ENCODE data around the gene ARHGAP32.

The ARHGAP32 gene

DNA sequence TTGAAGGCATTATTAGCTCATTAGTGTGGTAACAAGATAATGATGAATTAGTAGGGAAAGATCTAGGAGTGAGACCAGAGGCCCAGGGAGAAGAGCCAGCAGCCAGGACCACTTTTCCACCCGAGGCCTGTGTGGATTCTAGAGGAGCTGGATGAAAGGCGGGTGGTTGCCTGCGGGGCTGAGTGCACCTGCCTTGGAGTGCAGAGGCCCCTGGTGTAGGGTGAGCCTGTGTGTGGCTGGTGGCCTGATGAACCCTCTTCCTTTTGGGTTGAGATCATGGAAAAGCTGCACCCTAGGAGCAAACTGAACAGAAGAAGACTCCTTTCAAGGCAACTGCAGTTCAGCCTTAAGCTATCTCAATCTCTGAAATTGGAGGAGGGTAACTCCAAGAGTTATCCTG lies 243.5 kb downstream of the ARHGAP32 start:
- no peak for DNase-seq

DNA sequence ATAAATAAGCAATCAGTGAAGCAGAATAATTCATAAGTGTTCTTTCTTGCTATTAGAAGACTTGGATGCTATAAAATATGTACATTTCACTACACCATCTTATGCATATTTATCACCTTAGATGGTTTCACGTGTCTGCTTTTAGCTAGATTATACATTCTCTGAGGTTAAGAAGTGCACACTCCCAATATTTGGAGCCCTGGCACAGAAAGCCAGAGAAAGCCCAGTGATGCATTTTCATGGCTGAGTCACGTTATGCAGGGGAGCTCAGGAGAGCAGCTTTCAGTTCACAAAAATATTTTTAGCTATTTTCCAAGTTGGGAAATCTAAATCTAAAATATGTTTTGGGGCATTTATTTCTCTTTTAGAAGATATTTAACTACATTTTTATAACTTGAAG lies 244.4 kb downstream of the ARHGAP32 start:
- DNase-seq, result no peak

DNA sequence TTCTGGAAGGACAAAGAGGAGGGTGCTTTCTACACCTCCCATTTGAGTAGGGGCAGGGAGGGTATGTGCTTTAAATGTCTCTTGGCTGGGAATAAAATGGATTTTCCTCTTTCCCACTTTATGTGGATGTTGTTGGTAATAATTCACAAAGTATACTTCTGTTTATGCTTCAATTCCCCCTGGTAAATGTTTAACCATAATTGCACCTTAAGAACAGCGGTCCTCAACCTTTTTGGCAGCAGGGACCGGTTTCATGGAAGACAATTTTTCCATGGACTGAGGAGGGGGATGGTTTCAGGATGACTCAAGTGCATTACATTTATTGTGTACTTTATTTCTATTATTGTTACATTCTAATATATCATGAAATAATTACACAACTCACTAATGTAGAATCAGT lies 245.5 kb downstream of the ARHGAP32 start:
- DNase-seq, result no peak

DNA sequence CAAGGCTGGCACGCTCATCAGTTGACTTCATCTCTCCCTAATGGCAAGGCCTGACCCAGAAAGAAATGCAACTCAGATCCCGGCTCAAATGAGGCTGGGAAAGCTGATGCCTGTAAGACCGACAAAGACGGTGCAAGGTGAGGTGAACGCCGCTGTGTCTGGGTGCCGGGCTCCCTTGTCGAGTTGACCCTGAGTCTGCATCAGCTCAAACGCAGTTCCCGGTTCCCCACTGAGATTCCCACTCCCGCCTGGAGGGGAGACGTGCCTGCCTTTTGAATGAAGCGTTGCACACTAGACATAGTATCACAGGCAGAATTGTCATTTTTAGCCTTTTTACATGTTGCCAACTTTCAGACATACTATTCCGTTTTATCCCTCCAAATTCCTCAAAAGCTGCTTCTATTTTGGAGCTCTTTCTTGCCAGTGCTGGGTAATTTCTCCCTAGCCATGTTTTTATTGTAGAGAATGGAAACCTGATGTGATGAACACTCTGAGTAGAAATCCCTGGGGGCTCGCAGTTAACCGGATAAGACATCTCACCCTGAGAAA lies 248.6 kb downstream of the ARHGAP32 start:
- no peak for DNase-seq

DNA sequence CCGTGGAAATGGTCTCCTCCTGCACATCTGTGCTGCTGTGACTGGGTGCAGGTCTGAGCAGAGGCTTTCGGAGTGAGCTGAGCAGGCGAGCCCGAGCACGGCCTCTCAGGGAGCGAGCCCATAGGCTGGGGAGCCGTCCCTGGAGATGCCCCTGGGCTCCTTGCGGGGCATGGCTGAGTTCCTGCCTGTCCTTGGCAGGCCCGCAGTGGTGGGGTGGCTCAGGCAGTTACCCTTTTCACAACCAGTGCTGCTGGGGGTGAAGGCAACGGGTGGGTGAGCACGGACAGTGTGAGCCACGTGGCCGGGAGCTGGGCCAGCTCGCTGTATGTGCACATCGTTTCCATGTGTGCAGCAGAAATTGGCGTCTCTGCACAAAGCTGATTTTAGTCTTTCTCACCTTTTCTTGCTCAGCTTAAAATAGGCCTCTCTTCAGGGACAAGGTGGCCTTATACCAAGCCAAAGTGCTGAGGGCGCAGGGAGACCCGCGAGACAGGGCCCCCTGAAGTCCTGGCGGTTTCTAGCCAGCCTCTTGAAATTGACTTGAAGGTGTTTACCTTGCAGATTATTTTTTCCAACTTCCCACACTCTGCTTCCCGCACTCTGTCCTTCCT lies 249.2 kb downstream of the ARHGAP32 start, which contains the start of gene TP53AIP1:
TP53AIP1 (minus strand) TSS at position 55 of the 611 bp plus-strand sequence. CDS start 5,053 bp downstream, outside the sequence.
- no peak for DNase-seq

DNA sequence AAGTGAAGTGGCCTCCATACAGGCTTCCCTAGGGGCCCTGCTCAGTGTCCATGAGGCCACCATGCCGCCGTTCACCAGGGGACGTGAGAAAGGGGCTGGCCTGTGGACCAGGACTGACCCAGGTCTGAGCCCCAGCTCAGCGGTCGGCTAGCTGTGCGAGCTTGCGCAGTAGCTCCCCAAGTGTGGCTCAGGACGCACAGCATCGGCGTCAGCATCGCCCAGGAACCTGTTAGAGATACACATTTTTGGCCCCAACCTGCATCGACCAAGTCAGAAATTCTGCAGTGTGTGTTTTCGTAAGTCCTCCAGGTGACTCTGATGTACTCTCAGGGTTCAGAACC lies 249.9 kb downstream of the ARHGAP32 start:
- no peak for DNase-seq

DNA sequence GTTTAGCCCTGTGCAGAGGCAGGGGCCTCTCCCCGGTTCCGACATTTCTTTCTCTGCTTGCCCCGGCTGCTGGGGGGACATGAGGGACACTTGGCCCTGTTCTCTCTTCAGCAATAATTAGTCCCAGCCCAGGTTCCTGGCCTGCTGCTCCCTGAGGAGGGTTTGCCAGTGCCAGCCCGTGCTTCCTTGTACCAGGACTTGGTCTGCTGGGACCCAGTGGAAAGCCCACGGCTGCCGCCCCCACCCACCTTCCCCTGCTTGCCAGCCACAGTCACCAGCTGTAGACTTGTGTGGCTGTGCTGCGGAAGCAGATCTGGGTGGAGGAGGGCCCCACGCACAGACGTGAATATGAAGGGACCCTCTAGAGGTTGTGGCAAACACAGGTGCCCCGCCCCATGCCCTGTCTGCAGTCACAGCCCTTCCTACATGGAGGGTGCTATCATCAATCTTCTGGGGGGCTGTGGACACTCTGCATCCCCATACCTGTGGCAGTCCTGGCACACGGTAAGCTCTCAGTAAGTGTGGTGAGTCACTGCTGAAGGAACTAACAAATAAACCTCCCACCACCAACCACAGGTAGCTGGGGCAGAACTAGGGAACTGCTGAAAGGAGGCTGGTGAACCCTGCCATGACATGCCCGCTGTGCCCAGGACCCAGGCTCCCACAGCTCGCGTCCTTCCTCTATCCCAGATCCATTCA lies 250.4 kb downstream of the ARHGAP32 start:
- no peak for DNase-seq

DNA sequence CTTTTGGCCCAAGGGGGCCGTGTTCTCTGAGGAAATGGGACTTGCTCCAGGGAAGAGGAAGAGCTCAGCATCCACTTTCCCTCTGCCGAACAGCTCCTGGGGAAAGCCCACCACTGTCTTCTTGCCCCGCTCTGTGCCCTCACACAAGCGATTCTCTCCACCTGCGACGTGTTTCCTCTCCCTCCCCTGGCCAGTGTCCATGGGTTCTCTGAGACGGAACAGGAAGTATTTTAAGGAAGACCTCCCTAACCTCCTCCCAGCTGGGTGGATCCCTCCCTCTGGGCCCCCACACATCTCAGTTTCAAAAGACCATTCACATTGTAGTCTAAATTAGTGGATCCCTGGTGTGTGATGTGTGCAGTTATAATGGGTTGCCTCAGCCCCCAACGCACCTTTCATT lies 251.0 kb downstream of the ARHGAP32 start:
- DNase-seq, result no peak

DNA sequence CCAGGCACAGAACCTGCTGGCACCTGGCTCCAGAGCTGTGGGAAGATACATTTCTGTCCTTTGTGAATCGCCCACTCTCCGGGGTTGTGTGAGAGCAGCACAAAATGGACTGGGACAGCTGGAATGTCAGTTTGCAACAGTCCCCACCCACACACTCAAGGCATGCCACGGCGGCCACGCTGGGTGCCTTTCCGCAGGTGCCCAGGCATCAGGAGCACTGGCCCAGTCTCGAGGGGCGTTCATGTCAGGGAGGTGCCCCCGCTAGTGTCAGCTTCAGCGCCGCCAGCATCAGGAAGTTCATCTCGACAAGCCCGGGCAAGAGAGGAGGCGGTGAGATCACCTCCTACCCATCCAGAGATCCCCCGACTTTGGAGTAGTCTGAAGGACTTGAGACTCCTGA lies 251.5 kb downstream of the ARHGAP32 start:
- no peak for DNase-seq

DNA sequence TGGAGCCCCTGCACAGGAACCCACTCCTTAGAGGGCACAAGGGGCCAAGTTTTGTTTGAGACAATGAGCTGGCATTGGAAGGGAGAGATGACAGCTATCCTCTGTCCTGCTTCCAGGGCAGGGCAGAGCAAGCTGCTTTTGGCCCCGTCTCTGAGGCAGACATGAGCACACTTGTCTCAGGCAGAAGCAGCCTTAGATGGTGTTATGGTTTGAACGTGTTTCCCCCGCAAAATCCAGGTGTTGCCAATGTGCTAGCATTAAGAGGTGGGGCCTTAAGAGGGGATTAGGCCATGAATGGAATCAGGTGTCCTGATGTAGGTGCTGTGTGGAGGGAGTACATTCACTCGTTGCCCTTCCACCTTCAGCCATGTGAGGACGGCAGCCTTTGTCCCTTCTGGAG lies 252.0 kb downstream of the ARHGAP32 start:
- no peak for DNase-seq

DNA sequence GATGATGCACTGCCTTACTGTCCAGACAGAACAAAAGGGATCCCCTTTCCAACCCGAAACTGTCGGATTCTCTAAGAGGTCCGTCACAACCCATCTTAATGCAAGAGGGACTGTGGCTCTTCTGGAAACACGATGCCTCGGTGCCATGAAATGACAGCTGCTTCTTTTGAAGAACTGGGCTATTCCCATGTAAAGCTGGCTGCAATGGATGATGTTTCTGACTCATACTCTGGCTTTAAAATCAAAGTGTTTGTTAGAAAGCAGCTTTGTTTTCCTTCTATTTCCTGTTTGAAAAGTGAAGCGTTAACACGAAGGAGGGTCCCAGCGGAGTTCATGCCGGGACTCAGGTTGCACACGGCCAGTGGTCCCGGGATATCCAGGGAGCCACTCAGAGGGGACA lies 252.5 kb downstream of the ARHGAP32 start:
- DNase-seq, result no peak

DNA sequence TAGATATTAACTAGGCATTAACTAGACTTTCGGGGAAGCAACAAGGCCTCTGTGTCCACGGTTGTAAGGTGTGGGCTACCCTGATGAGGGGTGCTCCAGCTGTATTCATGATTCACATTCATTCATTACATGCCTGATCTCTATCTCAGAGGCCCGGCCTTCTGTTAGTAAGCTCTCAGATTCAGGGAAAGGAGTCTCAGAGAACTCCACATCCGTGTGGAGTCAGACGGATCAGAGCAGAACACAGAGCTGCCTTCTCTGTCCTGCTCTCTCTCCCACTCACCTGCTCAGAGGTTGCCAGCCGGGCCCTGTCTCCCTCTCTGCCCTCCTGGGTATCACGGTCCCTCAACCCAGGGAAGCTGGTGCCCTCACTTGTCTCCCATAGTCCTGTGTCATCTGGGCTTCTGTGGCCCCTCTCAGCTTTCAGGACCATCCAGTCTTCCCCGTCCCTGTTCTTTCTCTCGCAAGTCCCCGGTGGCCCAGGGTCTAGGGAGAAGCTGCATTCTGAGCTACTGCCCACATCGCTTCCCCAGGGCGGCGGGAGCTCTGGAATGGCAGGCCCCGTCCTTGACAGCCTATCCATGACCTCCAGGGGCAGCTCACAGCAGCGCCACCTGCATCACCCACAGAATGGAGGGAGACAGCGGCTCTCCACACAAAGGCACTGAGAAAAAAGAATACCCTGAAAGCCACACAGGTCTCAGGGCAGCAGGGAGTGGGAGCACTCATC lies 253.8 kb downstream of the ARHGAP32 start:
- DNase-seq, result no peak

DNA sequence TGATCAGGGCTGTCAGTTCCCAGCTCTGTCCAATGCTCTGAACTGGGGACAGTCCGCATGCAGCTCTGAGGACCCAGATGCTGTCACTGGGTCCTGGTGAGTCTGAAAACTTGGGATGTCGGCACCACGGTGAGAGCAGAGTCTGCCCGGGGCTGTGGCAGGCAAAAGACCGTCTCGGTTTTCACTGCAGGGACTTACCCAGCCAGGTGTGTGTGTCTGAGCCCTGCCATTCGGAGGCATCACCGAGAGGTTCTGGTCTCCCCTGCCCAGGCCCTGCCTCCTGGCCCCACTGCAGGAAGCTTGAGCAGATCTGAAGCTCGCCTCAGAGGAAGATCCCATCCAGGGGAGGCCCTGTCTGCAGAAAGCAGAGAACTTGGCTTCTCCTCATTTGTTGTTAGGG lies 254.6 kb downstream of the ARHGAP32 start:
- no peak for DNase-seq

DNA sequence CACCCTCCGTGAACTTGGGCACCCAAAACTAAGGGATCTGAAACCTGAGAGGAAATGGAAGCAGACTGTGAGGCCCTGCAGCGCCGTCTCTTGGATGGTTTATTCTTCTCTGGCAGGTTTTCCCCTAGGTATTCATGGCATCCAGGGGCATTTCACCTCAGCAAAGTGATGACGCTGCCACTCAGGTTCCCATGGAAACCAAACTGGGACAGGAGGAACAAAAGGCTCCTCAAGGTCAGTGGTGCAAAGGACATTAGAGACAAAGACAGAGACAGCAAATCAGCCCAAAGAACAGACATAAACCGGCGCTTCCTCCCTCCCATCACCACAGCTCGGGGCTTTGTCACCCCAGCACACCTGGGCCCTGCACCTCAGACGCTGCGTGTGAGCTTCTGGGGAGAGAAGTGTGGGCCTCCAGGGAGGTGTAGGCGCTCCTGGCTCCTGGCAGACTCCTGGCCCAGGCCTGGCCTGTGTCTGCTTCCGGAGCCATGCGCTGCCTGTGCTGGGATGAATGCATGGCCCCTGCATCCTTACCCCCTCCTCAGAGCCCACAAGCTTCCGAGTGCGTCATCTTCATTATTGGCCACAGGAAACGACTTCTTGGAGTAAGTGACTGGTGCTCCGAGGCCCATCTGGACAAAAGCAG lies 255.4 kb downstream of the ARHGAP32 start:
- DNase-seq, result no peak

DNA sequence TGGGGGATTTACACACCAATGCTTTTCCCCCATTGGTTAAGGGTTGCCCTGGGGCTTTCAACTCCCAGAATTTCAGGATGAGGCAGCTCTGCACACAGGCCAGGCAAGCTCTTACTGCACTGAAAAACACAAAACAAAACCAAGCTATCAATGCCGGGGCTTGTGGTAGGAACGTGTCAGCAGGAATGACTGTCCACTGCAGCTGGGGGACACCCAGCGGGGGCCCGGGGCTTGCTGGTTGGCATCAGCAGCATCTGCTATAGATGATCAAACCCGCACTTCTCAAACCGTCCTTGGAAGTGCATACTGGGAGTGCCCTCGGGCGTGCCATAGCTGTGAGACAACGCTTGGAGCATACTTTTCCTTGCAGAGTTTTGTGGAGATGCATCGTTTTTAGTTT lies 257.2 kb downstream of the ARHGAP32 start:
- no peak for DNase-seq

DNA sequence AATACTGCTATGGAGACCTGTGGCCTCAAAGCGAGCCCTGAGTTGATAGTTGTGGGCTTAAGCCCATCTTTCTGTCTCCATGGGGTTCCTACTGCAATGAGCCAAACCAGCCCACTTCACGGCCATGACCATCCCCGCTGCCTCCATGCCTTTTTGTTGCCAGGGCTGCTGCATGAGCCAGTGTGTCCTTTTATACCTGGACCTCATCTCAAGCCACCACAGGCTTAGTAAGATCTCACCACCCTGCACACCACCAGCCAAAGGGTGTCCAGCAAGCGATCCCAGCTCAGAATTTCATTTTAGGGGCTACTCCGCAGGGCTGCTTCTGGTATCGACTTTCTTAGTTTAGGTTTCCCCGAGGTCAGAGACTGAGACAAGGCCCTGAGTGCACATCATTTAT lies 257.8 kb downstream of the ARHGAP32 start:
- no peak for DNase-seq

DNA sequence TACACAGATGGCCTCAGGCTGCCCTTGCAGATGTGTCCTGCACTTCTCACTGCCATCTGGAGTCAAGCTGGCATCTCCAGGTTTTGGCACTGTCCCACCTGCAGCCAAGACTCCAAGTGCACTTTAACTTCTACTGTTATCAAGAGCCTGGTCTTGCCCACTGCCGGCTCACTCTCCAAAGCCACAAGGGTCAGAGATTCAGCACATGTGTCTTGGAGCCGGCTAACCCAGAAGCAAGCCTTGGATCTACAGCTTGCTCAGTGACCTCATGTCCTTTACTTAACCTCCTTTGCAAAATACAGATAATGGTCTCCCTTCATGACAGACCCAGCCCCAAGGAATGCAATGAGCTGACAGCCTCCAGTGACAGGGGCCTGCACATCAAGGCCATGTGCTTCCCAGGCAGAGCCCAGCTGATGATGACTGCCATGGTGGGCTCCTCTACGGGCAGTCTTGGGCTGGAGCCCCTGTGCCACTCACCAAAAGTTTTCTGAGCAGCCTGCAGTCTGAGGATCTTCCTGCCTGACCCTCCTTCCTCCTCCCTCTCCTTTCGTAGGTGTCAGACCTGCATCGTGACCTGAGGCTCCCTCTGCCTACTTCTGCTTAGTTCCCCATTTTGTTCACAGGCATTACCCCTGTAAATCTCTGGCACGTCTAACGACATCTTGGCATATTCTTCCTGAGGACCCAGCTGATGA lies 258.5 kb downstream of the ARHGAP32 start:
- DNase-seq, result no peak

DNA sequence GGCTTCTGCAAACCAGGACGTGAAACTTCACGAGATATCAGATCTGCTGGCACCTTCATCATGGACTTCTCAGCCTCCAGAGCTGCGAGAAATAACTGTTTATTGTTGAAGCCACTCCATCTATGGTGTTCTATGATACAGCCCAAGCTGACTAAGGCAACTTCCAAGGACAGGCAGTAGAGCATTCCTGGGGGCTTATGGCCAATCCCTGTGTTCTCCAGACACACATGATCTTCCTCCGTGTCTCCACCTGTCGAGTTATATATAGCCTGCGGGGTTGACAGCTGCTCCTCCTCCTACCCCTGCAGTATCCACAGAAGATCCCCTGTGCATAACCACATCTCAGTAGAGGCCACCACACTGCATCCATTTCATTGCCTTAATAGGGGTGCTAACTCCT lies 260.5 kb downstream of the ARHGAP32 start:
- DNase-seq, result no peak

DNA sequence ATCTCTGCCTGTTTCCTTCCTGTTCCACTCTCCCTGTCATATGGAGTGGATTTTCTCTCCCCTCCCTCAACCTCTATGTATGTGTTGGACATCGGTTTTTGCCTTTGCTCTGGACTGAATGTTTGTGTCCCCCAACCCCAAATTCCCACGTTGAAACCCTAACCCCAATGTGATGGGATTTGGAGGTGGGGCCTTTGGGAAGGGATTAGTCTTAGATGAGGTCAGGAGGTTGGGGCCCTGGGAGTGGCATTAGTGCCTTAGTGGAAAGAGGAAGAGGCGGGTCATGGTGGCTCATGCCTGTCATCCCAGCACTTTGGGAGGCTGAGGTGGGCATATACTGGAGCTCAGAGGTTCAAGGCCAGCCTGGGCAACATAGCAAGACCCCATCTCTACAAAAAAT lies 261.1 kb downstream of the ARHGAP32 start:
- DNase-seq, result no peak

DNA sequence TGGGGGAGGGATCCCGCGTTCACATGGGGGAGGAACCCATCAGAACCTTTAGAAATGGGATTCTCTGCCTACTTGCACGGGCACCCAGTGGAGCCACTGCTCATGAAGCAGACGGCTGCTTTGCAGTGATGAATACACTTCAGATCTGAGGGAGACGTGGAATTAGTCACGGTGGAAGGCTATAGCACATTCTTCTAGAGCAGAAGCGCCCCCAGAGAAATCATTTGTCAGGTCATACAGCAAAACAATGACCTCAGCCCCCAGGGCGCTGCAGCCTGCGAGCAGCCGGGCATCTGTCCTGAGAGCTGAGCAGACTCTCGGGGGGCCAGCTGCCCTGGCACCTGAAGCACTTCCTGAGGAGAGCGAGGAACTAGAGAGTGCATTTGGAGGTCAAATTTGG lies 262.1 kb downstream of the ARHGAP32 start:
- no peak for DNase-seq

DNA sequence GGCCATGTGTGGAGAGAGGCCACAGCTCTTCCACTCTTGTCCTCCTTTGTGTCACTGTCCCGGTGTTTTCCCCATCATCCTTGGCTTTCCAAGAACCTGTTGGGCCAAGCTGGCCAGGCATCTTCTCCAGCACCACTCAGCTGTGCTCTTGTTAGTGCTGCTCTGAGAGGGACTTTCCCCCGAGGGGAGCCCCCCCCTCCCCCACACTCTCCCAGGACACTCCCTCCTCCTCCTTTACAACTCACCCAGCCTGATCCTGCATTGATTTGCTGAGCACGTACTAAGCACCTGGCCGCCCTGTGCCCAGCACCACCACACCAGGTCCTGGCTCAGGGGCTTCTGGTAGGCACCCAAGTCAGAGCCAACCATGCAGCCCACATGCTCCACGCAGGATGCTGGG lies 262.7 kb downstream of the ARHGAP32 start:
- no peak for DNase-seq

DNA sequence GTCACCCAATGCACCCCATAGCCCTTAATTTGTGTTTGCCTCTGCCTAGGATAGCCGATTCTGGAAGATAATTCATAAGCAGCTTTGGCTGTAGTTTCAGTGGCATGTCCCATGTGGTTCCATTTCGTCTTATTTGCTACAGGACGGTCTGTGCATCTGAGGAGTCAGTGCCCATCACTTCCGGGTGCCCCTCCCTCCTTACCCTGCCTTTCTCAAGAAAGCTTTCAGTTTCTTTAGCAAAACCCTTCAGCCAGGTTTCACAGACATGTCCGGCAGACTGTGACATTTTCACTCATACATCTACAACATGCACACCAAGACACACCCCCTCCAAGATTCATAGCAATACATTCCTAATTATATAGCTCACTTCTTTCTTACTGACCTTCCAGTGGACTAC lies 263.7 kb downstream of the ARHGAP32 start:
- peak; percentile 19 for DNase-seq
